ENCODE measurements around the gene ABCA7. TPM values are rescaled to one million over a fixed set of nuclear protein-coding genes. Genes with fewer than 3 reads are reported as not detected.
"Not testable (repeated sequence)": the region's sequence is repeated elsewhere in the genome, so short reads cannot be mapped to it uniquely, and the experiment has no call there.

The ABCA7 gene
- total RNA-seq, 1 donor from 2014 or later: 17.2 TPM

DNA sequence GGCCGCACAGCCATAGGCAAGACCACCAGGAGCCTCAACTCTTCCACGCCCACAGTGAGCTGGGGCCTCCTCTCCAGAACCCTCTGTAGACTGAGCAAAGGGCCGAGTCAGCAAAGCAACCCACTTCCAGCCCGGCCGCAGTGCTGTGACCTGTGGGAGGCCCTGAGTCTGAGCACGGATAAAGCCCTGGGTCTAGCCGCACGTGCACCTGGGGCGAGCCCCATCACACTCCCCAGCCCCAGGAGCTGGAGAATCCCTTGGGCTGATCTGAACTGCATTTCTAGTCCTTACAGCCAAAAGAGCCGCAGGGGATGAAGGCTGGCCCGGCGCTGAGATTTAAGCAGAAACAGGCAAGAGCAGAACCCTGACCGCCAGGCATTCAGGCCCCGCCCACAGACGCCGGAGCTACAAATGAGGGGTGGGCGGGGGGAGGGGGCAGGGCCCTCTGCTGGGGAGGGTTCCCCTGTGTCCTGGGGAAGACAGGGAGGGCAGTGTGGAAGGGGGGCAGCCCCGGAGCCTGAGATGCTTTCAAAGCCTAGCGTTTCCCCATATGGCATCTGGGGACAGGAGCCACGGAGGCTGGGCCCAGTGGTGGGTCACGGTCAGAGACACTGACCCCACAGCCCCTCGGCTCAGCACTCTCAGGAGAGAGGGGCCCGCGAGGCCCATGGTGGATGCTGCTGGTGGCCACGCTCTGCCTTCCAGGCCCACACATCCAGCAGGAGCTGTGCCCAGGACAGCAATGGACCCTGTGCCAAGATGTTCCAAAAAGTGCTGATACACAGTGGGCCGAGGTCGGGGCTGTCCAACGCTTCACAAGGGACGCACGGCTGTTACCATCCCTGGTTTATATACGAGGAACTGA, 23.9 kb upstream of the ABCA7 start:
- intact Hi-C loops (cut with micrococcal nuclease): no loop called here
- no peak for DNase-seq (ENCODE audit: low spot score)
- H3K4me3 Mint-ChIP-seq (ENCODE audit: low read depth): no peak overlapping the region
- H3K9me3 Mint-ChIP-seq: no peaks in the 10 kb centered on the region
- H3K27me3 Mint-ChIP-seq (ENCODE audit: low read depth): no peaks in the 10 kb centered on the region
- H3K4me1 Mint-ChIP-seq (ENCODE audit: low read depth): peaks cover 13% of the 10 kb centered on the region
- H3K27ac Mint-ChIP-seq: no peak overlapping the region
- peaks cover 9% of the 10 kb centered on the region for H3K36me3 Mint-ChIP-seq (ENCODE audit: low read depth)

DNA sequence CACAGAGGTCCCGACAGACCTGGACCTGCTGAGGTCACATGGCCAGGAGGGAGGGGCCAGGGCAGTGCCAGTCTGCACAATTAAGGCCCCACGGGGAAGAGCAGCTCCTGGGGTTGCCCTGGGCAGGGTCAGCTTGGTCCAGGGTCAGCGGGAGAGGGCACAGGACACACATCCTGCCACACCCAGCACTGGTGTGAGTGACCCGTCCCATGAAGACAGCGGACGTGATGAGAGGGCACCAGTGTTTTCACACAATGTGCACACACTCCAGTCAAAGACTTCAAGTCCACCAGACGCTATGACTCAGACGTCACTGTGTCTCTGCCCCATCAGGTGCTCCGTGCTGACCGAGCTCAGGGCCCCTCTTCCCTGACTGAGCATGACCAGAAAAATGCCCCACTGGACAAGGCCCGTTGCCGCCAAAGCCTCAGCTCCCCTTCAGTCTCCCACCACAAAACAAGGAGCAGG, 23.2 kb upstream of the ABCA7 start:
- H3K27ac Mint-ChIP-seq: peak overlapping the region; percentile 52
- no peak for DNase-seq (ENCODE audit: low spot score)
- H3K36me3 Mint-ChIP-seq (ENCODE audit: low read depth): peaks cover 9% of the 10 kb centered on the region
- H3K27me3 Mint-ChIP-seq (ENCODE audit: low read depth): no peaks in the 10 kb centered on the region
- no peaks in the 10 kb centered on the region for H3K9me3 Mint-ChIP-seq
- H3K4me1 Mint-ChIP-seq (ENCODE audit: low read depth): peaks cover 19% of the 10 kb centered on the region
- H3K4me3 Mint-ChIP-seq (ENCODE audit: low read depth): peak overlapping the region; percentile 21
- intact Hi-C loops (cut with micrococcal nuclease): no loop called here

DNA sequence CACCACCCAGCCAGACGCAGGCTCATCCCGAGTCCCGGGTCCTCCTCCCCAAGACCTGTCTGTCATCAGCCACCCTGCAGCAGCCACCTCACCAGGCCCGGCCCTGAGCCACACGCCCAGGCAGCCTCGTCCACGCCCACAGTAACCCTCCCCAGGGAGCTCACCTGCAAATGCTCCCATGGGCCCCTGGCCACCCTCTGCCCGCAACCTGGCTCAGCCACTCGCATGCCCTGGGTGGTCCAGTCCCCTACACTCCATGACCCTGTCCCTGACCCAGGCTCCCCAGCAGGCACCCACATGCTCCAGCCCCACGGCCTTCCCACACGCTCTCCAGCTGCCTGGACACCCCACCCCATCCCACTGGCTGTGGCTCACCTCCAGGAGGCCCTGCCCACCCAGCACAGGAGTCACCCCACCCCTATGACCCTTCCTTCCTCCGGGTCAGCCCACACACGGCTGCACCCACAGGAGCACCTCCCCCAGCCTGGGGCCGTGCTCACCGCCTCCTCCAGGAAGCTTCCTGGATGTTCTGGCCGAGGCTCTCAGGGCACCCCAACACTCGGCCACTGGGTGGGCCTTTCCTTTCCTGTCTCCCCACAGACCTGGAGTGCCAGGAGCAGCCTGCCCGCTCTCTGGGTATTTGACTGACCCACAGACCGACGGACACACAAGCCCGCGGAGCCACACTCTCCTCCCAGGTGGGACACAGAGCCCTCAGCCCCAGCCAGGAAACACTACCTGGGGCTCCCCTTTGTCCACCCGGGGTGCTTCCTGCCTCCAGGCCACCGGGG, 22.6 kb upstream of the ABCA7 start:
- peaks cover 19% of the 10 kb centered on the region for H3K4me1 Mint-ChIP-seq (ENCODE audit: low read depth)
- H3K27ac Mint-ChIP-seq: peak overlapping the region; percentile 52
- peaks cover 9% of the 10 kb centered on the region for H3K36me3 Mint-ChIP-seq (ENCODE audit: low read depth)
- H3K27me3 Mint-ChIP-seq (ENCODE audit: low read depth): no peaks in the 10 kb centered on the region
- intact Hi-C loops (cut with micrococcal nuclease): no loop called here
- no peak for DNase-seq (ENCODE audit: low spot score)
- peak overlapping the region; percentile 21 for H3K4me3 Mint-ChIP-seq (ENCODE audit: low read depth)
- H3K9me3 Mint-ChIP-seq: no peaks in the 10 kb centered on the region

DNA sequence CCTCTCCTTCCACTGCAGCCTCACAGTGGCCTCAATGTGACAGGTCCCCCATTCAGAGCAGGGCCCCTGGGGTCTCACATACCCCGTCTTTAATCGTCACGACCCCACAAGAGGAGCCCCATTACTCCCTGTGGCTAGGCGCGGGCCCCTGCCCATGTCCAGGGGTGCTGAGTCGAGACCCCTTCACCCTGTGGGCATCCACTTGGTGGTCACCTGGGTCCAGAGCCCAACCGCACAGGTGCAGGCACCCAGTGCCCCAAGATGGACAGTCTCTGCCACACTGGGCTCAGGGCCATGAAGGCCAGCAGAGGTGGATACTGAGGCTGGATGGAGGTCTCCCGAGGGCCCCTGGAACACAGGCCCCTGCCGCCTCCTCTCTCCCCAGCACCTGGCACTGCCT, 22.0 kb upstream of the ABCA7 start:
- no peak for DNase-seq (ENCODE audit: low spot score)
- Mint-ChIP-seq H3K27me3 (ENCODE audit: low read depth) (no peaks in the 10 kb centered on the region), H3K4me1 (ENCODE audit: low read depth) (peaks cover 19% of the 10 kb centered on the region), H3K27ac (no peak overlapping the region), H3K9me3 (no peaks in the 10 kb centered on the region), H3K4me3 (ENCODE audit: low read depth) (no peak overlapping the region), H3K36me3 (ENCODE audit: low read depth) (peaks cover 9% of the 10 kb centered on the region)
- intact Hi-C loops (cut with micrococcal nuclease): no loop called here

DNA sequence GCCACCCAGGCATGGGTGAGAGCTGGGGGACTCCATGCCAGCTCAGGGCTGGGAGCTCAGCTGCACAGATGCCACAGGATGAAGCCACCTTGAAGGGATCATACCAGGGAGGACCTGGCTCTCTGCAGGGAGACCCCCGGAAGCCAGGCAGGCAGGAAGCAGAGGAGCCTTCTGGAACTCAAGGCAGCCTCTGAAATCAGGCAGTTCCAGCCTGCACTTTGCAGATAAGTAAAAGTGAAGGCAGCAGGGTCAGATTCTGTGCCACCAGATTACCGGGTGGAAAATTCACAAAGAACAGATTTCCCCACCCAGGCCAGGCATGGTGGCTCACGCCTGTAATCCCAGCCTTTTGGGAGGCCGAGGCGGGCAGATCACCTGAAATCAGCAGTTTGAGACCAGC, 21.5 kb upstream of the ABCA7 start:
- Mint-ChIP-seq H3K9me3 (no peaks in the 10 kb centered on the region), H3K4me1 (ENCODE audit: low read depth) (peaks cover 19% of the 10 kb centered on the region), H3K36me3 (ENCODE audit: low read depth) (peaks cover 9% of the 10 kb centered on the region), H3K4me3 (ENCODE audit: low read depth) (peak overlapping the region; percentile 91), H3K27me3 (ENCODE audit: low read depth) (no peaks in the 10 kb centered on the region), H3K27ac (no peak overlapping the region)
- no peak for DNase-seq (ENCODE audit: low spot score)
- intact Hi-C loops (cut with micrococcal nuclease): no loop called here

DNA sequence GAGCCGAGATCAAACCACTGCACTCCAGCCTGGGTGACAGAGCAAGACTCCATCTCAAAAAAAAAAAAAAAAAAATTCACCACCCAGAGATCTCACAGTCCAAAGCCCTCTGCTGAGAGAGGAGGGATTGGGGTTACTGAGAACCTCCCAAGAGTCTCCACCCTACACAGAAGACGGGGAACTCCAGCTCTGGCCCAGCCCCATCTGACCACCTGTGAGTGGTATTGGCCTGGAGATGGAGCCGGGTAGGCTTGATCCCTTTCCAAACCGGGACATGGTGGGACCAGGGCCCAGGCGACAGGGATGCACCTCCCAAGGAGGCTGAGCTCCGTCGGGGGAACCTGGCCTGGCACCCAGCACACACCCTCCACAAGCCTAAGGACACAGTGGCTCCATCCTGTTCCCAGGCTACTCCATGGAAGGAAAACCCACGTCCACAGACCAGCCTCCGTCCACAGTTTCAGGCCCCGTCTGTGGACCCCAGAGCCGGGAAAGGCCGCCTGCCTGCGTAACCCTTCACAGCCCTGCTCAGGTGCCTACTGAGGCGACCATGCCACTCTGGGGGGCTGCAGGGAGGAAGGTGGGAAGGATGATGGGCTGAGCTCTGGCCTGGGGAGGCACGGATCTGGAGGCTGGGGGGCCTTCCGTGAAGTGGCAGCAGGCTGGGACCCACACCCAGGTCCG, 20.8 kb upstream of the ABCA7 start:
- H3K4me3 Mint-ChIP-seq (ENCODE audit: low read depth): peak overlapping the region; percentile 91
- H3K4me1 Mint-ChIP-seq (ENCODE audit: low read depth): peaks cover 19% of the 10 kb centered on the region
- no peaks in the 10 kb centered on the region for H3K9me3 Mint-ChIP-seq
- peaks cover 9% of the 10 kb centered on the region for H3K36me3 Mint-ChIP-seq (ENCODE audit: low read depth)
- DNase-seq (ENCODE audit: low spot score): no peak
- peak overlapping the region; percentile 46 for H3K27ac Mint-ChIP-seq
- H3K27me3 Mint-ChIP-seq (ENCODE audit: low read depth): no peaks in the 10 kb centered on the region
- intact Hi-C loops (cut with micrococcal nuclease): no loop called here

DNA sequence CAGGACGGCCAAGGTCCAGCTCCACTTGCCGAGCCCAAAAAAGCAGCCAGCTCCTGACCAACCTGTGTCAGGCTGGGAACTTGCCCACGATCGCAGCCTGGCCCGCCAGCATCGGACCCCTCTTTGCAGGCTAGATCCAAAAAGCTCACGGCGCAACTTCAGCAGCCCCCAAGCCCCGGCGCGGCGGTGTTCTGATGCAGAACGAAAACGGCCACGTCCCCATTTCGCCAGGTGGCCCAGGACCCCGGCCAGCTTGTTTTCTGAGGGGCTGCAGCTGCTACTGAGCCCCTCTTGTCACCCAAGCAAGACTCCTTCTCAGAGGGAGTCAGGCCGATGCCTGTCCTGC, 20.3 kb upstream of the ABCA7 start:
- DNase-seq (ENCODE audit: low spot score): no peak
- Mint-ChIP-seq H3K4me1 (ENCODE audit: low read depth) (peaks cover 19% of the 10 kb centered on the region), H3K36me3 (ENCODE audit: low read depth) (peaks cover 9% of the 10 kb centered on the region), H3K27me3 (ENCODE audit: low read depth) (no peaks in the 10 kb centered on the region), H3K4me3 (ENCODE audit: low read depth) (peak overlapping the region; percentile 91), H3K9me3 (no peaks in the 10 kb centered on the region), H3K27ac (peak overlapping the region; percentile 86)
- intact Hi-C loops (cut with micrococcal nuclease): no loop called here

DNA sequence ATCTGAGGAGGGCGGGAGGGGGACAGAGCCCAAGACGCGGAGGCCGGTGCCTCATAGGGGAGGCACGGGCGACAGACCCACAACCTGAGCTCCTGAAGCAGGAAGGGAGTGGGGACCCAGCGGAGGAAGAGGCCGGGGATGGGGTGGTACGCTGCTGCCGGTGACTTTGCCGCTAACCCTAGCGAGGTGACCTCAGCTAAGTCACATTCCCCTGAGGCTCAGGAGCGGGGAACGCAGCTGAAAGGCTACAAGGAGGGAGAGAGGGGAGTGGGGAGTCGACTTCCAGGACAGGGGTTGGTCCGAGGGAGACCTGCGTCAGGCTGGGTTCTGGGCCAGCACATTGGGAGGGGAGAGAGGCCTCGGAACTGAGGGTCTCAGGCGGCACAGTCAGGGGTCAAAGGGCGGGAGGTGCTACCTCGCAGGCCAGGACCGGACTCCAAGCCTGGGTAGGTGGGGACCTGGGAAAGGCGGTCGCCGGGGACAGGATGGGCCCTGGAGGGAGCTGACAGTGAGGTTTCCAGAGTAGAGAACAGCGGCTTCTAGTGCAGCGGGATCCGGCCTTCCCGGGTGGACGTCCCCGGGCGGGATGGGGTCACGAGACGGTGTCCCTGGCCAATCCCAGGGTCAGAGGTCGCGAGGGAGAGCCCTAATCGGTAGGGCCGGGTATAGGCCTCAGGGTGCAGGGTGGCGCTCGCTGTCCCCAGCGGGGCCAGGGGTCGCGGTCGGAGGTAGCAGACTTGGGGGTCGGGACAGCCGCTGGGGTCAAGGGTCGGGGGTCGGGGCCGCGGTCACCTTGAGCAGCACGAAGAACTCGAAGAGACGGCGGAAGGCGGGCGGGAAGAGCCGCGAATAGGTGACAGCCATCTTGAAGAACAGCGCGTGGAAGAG, 19.7 kb upstream of the ABCA7 start:
- H3K36me3 Mint-ChIP-seq (ENCODE audit: low read depth): peaks cover 9% of the 10 kb centered on the region
- no peaks in the 10 kb centered on the region for H3K27me3 Mint-ChIP-seq (ENCODE audit: low read depth)
- H3K4me1 Mint-ChIP-seq (ENCODE audit: low read depth): peaks cover 20% of the 10 kb centered on the region
- intact Hi-C loops (cut with micrococcal nuclease): loop anchor here (2.0 kb wide), 1 partner anchor 19 kb away; no protein-coding TSS in a partner anchor
- H3K27ac Mint-ChIP-seq: peak overlapping the region; percentile 86
- H3K4me3 Mint-ChIP-seq (ENCODE audit: low read depth): peak overlapping the region; percentile 91
- no peak for DNase-seq (ENCODE audit: low spot score)
- H3K9me3 Mint-ChIP-seq: no peaks in the 10 kb centered on the region

DNA sequence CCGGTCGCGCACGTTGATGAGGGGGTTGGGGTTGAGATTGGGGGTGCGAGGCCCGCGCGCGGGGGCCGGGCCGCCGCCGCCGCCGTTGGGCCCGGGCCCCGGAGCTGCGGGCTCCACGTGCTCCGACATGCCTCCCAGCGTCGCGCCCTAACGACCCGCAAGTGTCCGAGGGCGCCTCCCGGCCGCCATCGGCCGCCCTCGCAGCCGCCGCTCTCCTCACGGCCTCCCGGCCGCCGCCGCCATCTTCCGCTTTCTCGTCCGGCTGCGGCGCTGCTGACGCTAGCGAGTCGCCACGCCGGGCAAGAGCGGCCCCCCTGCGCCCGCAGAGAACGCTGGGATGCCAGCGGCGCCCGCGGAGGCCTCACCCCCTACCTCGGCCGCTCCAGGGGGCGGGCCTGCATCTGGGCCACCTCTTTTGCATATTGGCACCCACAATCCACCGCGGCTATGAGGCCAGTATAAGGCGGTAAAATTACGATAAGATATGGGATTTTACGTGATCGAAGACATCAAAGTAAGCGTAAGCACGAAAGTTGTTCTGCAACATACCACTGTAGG, 19.0 kb upstream of the ABCA7 start, which contains the start of gene TMEM259:
TSS of gene TMEM259 (minus strand) at position 256 of the 558 bp plus-strand sequence. CDS start at position 129, 127 bp downstream.
- Mint-ChIP-seq H3K4me3 (ENCODE audit: low read depth) (peak within 1 kb of the TSS; percentile 91), H3K36me3 (ENCODE audit: low read depth) (peaks cover 9% of the 10 kb centered on the region), H3K4me1 (ENCODE audit: low read depth) (peaks cover 20% of the 10 kb centered on the region), H3K9me3 (no peaks in the 10 kb centered on the region), H3K27ac (peak within 1 kb of the TSS; percentile 100), H3K27me3 (ENCODE audit: low read depth) (no peaks in the 10 kb centered on the region)
- intact Hi-C loops (cut with micrococcal nuclease): loop anchor here (1.0 to 2.0 kb wide), 3 partner anchors 18 to 224 kb away; partner anchors contain the start of genes PTBP1 and WDR18
- DNase-seq (ENCODE audit: low spot score): peak; percentile 94

DNA sequence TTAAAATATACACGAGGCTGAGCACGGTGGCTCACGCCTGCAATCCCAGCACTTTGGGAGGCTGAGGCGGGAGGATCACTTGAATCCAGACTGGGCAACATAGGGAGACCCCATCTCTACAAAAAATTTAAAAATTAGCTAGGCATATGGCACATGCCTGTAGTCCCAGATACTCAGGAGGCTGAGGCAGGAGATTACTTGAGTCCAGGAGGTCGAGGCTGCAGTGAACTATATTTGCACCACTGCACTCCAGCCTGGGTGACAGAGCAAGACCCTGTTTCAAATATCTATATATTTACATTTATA, 16.1 kb upstream of the ABCA7 start:
- Mint-ChIP-seq H3K4me1 (ENCODE audit: low read depth) (peaks cover 11% of the 10 kb centered on the region), H3K36me3 (ENCODE audit: low read depth) (peaks cover 11% of the 10 kb centered on the region)
- DNase-seq (ENCODE audit: low spot score); H3K27ac Mint-ChIP-seq; H3K4me3 Mint-ChIP-seq (ENCODE audit: low read depth); H3K27me3 Mint-ChIP-seq (ENCODE audit: low read depth); intact Hi-C loops (cut with micrococcal nuclease); H3K9me3 Mint-ChIP-seq: not testable (repeated sequence)

DNA sequence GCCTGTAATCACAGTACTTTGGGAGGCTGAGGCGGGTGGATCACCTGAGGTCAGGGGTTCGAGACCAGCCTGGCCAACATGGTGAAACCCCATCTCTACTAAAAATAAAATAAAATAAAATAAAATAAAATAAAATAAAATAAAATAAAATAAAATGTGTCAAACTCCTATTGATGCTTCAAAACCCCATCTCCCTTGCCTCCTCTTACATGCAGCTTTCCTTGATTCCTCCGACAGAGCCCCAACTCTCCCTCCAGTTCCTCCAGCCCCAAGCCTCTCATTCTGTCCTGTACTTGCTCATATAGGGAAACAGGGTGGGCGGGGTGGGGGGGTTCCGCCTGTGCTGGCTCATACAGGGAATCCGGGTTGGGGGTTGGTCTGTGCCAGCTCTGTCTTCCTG, 14.8 kb upstream of the ABCA7 start:
- not testable (repeated sequence) for H3K4me3 Mint-ChIP-seq (ENCODE audit: low read depth); H3K27me3 Mint-ChIP-seq (ENCODE audit: low read depth); H3K9me3 Mint-ChIP-seq; H3K27ac Mint-ChIP-seq; DNase-seq (ENCODE audit: low spot score)
- intact Hi-C loops (cut with micrococcal nuclease): loop anchor here (5.0 kb wide), 2 partner anchors 42 to 167 kb away; partner anchors contain the start of gene ARHGAP45
- Mint-ChIP-seq H3K36me3 (ENCODE audit: low read depth) (peaks cover 11% of the 10 kb centered on the region), H3K4me1 (ENCODE audit: low read depth) (peaks cover 16% of the 10 kb centered on the region)
